Right forelimb (tissue), 1 donor: ENCODE data around the gene CLCN1.

Experiments
- DNase-seq: peaks from one replicate; pipeline ENCODE4 v3.0.0-alpha.2; 2018

CLCN1 gene

GRCh38 chr7:143337216-143337615 is 21.3 kb downstream of the CLCN1 start:
- no peak for DNase-seq

- no peak for DNase-seq
These were observed 25.9 kb downstream of the CLCN1 start for GRCh38 chr7:143341842-143342241.

GRCh38 chr7:143343596-143343995 is 27.7 kb downstream of the CLCN1 start:
- no peak for DNase-seq

- no peak for DNase-seq
These were observed 29.6 kb downstream of the CLCN1 start for GRCh38 chr7:143345428-143345900.

- no peak for DNase-seq
These were observed 30.1 kb downstream of the CLCN1 start for GRCh38 chr7:143346018-143346417.

- DNase-seq = no peak
These were observed 32.0 kb downstream of the CLCN1 start for GRCh38 chr7:143347950-143348349.

GRCh38 chr7:143351060-143351459 is 35.1 kb downstream of the CLCN1 start:
- DNase-seq = no peak

- no peak for DNase-seq
These were observed 35.7 kb downstream of the CLCN1 start for GRCh38 chr7:143351574-143351973.

GRCh38 chr7:143352531-143353002 is 36.7 kb downstream of the CLCN1 start:
- DNase-seq = no peak

- DNase-seq = no peak
These were observed 38.5 kb downstream of the CLCN1 start for GRCh38 chr7:143354376-143354775.

GRCh38 chr7:143354965-143355364 is 39.1 kb downstream of the CLCN1 start:
- DNase-seq = no peak

GRCh38 chr7:143355450-143356385 is 39.8 kb downstream of the CLCN1 start:
- DNase-seq = no peak

GRCh38 chr7:143356414-143357050 is 40.6 kb downstream of the CLCN1 start:
- no peak for DNase-seq

- DNase-seq = no peak
These were observed 42.7 kb downstream of the CLCN1 start for GRCh38 chr7:143358626-143359025.

GRCh38 chr7:143359771-143360353 is 44.0 kb downstream of the CLCN1 start:
- no peak for DNase-seq

GRCh38 chr7:143360788-143361551 is 45.1 kb downstream of the CLCN1 start:
- DNase-seq = no peak

- DNase-seq = no peak
These were observed 45.7 kb downstream of the CLCN1 start for GRCh38 chr7:143361552-143362130.

- no peak for DNase-seq
These were observed 46.5 kb downstream of the CLCN1 start, which contains the start of gene FAM131B for GRCh38 chr7:143362131-143363015. TSS of gene FAM131B (minus strand) at chr7:143362713. CDS start at chr7:143362603, 110 bp downstream.

- DNase-seq = no peak
These were observed 47.4 kb downstream of the CLCN1 start for GRCh38 chr7:143363016-143363937.

GRCh38 chr7:143367972-143368371 is 52.1 kb downstream of the CLCN1 start:
- no peak for DNase-seq
